GM21381 (cell line): ENCODE measurements around the gene PCDH18.

Experiments used
- ATAC-seq: cut with Tn5 transposase; IDR thresholded peaks from one replicate; pipeline ENCODE4 v1.9.1; 2021; ENCODE audit warnings: mild to moderate bottlenecking, moderate library complexity; ENCODE audit not compliant: unreplicated experiment

The PCDH18 gene

DNA sequence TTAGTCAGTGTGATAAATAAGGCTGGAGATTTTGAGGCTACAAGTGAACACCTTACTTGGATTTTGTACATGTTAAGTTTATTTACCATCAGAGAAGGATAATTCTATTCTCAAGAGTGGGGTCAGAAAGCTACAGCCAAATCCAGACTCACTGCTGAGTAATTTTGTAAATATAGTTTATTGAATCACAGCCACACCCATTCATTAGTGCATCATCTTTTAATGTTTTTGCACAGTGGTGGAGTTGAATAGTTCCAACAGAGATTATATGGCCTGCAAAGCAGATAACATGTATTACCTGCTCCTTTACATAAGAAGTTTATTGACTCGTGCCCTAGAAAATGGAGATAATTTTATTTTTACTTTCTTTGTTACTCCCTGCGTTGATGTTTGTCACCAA, 60.4 kb downstream of the PCDH18 start:
- no peak for ATAC-seq

- ATAC-seq = no peak
Observed at GRCh38 chr4:137471461-137471860, 60.8 kb downstream of the PCDH18 start.

- no peak for ATAC-seq
Observed at GRCh38 chr4:137470806-137471205, 61.5 kb downstream of the PCDH18 start.
